MM.1S (cell line): Measurements from ENCODE around the gene GLYAT.

Experiments
- DNase-seq: peaks from one replicate; pipeline ENCODE4 v3.0.0-alpha.2; 2015
- H2AFZ ChIP-seq: fragments of 300-600 bp; sonication (generic); 2 replicates; pipeline ENCODE4 v1.6.0; 2016; ENCODE audit warnings: antibody characterized with exemption, low read length
- H3F3A ChIP-seq: fragments of 300-600 bp; sonication (generic); 2 replicates; pipeline ENCODE4 v1.6.1; 2016; ENCODE audit warnings: mild to moderate bottlenecking, antibody characterized with exemption, low read length, moderate library complexity, mixed read lengths; ENCODE audit not compliant: insufficient read depth
- H3K27ac ChIP-seq: fragments of 300-600 bp; sonication (generic); 2 replicates; pipeline ENCODE4 v1.5.1; 2016; ENCODE audit warnings: mild to moderate bottlenecking, low read length
- H3K27me3 ChIP-seq: fragments of 300-600 bp; sonication (generic); replicated peaks from 2 replicates; pipeline ENCODE4 v1.6.0; 2016; ENCODE audit warnings: low read length; ENCODE audit not compliant: insufficient read depth
- H3K36me3 ChIP-seq: fragments of 300-600 bp; sonication (generic); replicated peaks from 2 replicates; pipeline ENCODE4 v1.6.1; 2016; ENCODE audit warnings: mild to moderate bottlenecking, low read length, mixed read lengths; ENCODE audit not compliant: insufficient read depth
- H3K4me1 ChIP-seq: fragments of 300-600 bp; sonication (generic); 2 replicates; pipeline ENCODE4 v1.6.1; 2016; ENCODE audit warnings: low read length, mixed read lengths
- H3K4me2 ChIP-seq: fragments of 300-600 bp; sonication (generic); 2 replicates; pipeline ENCODE4 v1.6.0; 2016; ENCODE audit warnings: low read depth, low read length
- H3K4me3 ChIP-seq: fragments of 300-600 bp; sonication (generic); 2 replicates; pipeline ENCODE4 v1.5.1; 2016; ENCODE audit warnings: low read length, mixed read lengths
- H3K79me2 ChIP-seq: fragments of 300-600 bp; sonication (generic); 2 replicates; pipeline ENCODE4 v1.6.1; 2016; ENCODE audit warnings: mixed run types, low read length, mixed read lengths
- H3K9ac ChIP-seq: fragments of 300-600 bp; sonication (generic); 2 replicates; pipeline ENCODE4 v1.6.1; 2016; ENCODE audit warnings: low read length, mixed read lengths
- H3K9me2 ChIP-seq: fragments of 300-600 bp; sonication (generic); replicated peaks from 2 replicates; pipeline ENCODE4 v1.6.1; 2016; ENCODE audit warnings: mild to moderate bottlenecking, low read length, mixed read lengths; ENCODE audit not compliant: insufficient read depth
- H3K9me3 ChIP-seq: fragments of 300-600 bp; sonication (generic); replicated peaks from 2 replicates; pipeline ENCODE4 v1.6.1; 2016; ENCODE audit warnings: mild to moderate bottlenecking, low read length, mixed read lengths; ENCODE audit not compliant: insufficient read depth
- H4K20me1 ChIP-seq: fragments of 300-600 bp; sonication (generic); 2 replicates; pipeline ENCODE4 v1.6.1; 2016; ENCODE audit warnings: mild to moderate bottlenecking, low read length, moderate library complexity, mixed read lengths; ENCODE audit not compliant: insufficient read depth
- EZH2 ChIP-seq: fragments of 300-600 bp; sonication (generic); optimal IDR thresholded peaks from 2 replicates; pipeline ENCODE3; 2017; ENCODE audit warnings: low read depth, mild to moderate bottlenecking, antibody characterized with exemption, low read length, mixed read lengths
- EZH2phosphoT487 ChIP-seq: fragments of 300-600 bp; sonication (generic); IDR thresholded peaks from 2 replicates; pipeline ENCODE4 v1.6.1; 2018; ENCODE audit warnings: antibody characterized with exemption, low read length
- TF ChIP-seq, protein P1 (sequence below): fragments of 300-600 bp; sonication (generic); IDR thresholded peaks from 2 replicates; pipeline ENCODE4 v1.5.1; 2016; ENCODE audit warnings: antibody characterized with exemption, low read length, mixed read lengths

Gene GLYAT

DNA sequence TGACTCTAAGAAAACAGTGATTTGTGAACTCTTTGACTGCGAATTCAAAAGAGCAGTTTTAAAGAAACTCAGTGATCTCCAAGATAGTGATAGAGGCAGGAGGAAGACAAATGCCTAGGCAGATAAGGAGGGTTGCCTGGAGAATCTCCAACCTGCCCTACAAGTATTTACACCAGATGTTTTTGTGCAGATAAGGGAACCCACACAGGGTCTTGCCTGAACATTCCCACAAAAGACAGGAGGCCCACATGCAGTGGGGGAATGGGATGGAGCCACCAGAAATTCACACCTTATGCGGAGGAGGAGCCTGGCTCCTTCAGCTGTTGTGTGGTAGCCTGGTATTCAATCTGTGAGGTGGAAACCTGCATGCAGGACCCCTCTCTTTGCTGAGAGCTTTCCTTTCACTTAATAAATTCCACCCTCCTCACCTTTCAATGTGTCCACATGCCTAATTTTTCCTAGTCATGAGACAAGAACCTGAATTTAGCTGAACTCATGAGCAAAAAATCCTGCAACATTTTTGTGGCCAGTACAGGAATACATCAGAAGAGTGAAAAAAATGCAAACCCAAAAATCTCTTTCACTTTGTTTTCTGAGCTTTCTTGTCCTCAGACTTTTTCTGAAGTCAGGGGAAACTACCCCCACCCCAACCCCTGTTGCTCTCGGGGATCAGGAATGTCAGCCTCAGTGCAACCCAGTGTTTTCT, 8.1 kb upstream of the GLYAT start:
- H3K4me2 ChIP-seq = peak overlapping the region; percentile 3; the same call in 1 of the 2 replicates
- H2AFZ ChIP-seq = peak overlapping the region; percentile 29; the same call in 1 of the 2 replicates
- no peaks in the 10 kb centered on the region for H3K79me2 ChIP-seq
- H3K9me3 ChIP-seq = no peaks in the 10 kb centered on the region
- H3K4me3 ChIP-seq = no peak overlapping the region
- H3K36me3 ChIP-seq = no peaks in the 10 kb centered on the region
- TF ChIP-seq EZH2 (no peak), EZH2phosphoT487 (no peak)
- TF ChIP-seq, protein P1, sequence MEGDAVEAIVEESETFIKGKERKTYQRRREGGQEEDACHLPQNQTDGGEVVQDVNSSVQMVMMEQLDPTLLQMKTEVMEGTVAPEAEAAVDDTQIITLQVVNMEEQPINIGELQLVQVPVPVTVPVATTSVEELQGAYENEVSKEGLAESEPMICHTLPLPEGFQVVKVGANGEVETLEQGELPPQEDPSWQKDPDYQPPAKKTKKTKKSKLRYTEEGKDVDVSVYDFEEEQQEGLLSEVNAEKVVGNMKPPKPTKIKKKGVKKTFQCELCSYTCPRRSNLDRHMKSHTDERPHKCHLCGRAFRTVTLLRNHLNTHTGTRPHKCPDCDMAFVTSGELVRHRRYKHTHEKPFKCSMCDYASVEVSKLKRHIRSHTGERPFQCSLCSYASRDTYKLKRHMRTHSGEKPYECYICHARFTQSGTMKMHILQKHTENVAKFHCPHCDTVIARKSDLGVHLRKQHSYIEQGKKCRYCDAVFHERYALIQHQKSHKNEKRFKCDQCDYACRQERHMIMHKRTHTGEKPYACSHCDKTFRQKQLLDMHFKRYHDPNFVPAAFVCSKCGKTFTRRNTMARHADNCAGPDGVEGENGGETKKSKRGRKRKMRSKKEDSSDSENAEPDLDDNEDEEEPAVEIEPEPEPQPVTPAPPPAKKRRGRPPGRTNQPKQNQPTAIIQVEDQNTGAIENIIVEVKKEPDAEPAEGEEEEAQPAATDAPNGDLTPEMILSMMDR = no peak
- H3K9ac ChIP-seq = no peak overlapping the region
- H3K27me3 ChIP-seq = no peaks in the 10 kb centered on the region
- H3F3A ChIP-seq = peaks cover 10% of the 10 kb centered on the region
- no peaks in the 10 kb centered on the region for H3K9me2 ChIP-seq
- H4K20me1 ChIP-seq = no peaks in the 10 kb centered on the region
- peaks cover 43% of the 10 kb centered on the region for H3K4me1 ChIP-seq
- peak; percentile 29 for DNase-seq
- H3K27ac ChIP-seq = peak overlapping the region; percentile 16; the same call in 1 of the 2 replicates

DNA sequence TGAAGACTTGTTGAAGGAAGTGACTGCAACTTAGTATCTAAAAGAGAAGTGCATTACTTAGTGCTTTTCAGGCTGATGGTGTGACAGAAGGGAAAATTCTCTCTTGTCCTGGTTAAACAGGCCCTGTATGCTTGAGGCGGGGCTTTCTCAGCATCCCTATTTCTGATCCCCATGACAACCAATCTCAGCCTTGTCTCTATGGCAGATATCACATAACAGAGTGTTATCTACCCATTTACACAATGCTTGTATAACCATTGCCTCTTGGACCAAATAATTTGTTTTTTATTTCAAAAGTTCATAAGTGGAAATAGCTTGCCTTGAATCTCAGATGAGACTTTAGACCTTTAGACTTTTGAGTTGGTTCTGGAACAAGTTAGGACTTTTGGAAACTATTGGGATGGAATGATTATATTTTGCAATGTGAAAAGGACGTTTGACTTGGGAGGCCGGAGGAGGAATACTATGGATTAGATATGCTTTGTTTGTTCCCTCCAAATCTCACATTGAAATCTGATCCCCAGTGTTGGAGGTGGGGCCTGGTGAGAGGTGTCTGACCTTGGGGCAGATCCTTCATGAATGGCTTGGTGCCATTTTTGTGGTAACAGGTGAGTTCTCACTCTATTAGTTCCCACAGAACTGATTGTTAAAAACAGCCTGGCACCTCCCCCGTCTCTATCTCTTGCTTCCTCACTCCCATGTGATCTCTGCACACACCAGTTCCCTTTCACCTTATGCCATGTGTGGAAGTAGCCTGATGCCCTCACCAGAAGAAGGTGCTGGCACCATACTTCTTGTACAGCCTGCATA, 3.1 kb upstream of the GLYAT start:
- H3K79me2 ChIP-seq = no peaks in the 10 kb centered on the region
- TF ChIP-seq, protein P1 = no peak
- TF ChIP-seq EZH2phosphoT487 (no peak), EZH2 (no peak)
- H3K27me3 ChIP-seq = no peaks in the 10 kb centered on the region
- H3K4me2 ChIP-seq = no peak overlapping the region
- H3K36me3 ChIP-seq = no peaks in the 10 kb centered on the region
- no peak overlapping the region for H2AFZ ChIP-seq
- no peaks in the 10 kb centered on the region for H3K9me3 ChIP-seq
- H3K4me1 ChIP-seq = peaks cover 10% of the 10 kb centered on the region; the same call in 1 of the 2 replicates
- no peak overlapping the region for H3K27ac ChIP-seq
- H4K20me1 ChIP-seq = no peaks in the 10 kb centered on the region
- H3F3A ChIP-seq = no peaks in the 10 kb centered on the region
- H3K9ac ChIP-seq = no peak overlapping the region
- no peak overlapping the region for H3K4me3 ChIP-seq
- peak; percentile 13 for DNase-seq
- no peaks in the 10 kb centered on the region for H3K9me2 ChIP-seq

DNA sequence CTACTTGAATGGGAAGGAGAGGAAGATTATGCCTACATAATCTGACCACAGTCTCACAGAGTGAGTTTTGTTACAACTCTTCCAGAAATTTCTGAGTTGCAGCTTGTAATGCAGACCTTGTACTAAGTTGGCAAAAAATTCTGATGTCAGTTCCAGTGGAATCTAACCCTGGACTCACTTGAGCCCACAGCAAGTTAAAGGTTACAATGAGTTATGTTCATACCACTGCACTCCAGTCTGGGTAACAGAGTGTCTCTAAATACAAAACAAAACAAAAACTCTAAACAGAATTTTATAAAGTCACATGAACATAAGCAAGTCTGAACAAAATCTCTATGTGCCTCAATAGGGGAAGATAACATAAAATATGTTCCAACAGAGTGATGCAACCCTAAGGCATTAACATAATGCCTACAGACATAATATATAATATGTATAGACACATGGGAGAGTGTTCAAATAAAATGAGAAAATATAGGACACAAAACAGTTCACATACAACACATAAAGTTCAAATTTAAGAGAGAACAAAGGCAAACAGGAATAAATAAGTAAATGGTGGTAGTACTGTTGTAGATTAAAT, 1.1 kb downstream of the GLYAT start:
- no peak for DNase-seq
- no peaks in the 10 kb centered on the region for H3F3A ChIP-seq
- H3K36me3 ChIP-seq = no peaks in the 10 kb centered on the region
- H3K4me1 ChIP-seq = peaks cover 12% of the 10 kb centered on the region; the same call in 1 of the 2 replicates
- TF ChIP-seq EZH2 = no peak
- H4K20me1 ChIP-seq = no peaks in the 10 kb centered on the region
- H3K4me3 ChIP-seq = no peak overlapping the region
- no peak overlapping the region for H3K27ac ChIP-seq
- H3K27me3 ChIP-seq = no peaks in the 10 kb centered on the region
- no peak overlapping the region for H3K4me2 ChIP-seq
- H3K79me2 ChIP-seq = no peaks in the 10 kb centered on the region
- H2AFZ ChIP-seq = no peak overlapping the region
- no peak overlapping the region for H3K9ac ChIP-seq
- no peaks in the 10 kb centered on the region for H3K9me2 ChIP-seq
- no peaks in the 10 kb centered on the region for H3K9me3 ChIP-seq
